ENCODE results near the gene BST2. TPM values are rescaled to one million over a fixed set of nuclear protein-coding genes. Genes with fewer than 3 reads are reported as not detected.

The BST2 gene
- polyA plus RNA-seq, 4 donors, result 103 to 178 (median 119) TPM

DNA sequence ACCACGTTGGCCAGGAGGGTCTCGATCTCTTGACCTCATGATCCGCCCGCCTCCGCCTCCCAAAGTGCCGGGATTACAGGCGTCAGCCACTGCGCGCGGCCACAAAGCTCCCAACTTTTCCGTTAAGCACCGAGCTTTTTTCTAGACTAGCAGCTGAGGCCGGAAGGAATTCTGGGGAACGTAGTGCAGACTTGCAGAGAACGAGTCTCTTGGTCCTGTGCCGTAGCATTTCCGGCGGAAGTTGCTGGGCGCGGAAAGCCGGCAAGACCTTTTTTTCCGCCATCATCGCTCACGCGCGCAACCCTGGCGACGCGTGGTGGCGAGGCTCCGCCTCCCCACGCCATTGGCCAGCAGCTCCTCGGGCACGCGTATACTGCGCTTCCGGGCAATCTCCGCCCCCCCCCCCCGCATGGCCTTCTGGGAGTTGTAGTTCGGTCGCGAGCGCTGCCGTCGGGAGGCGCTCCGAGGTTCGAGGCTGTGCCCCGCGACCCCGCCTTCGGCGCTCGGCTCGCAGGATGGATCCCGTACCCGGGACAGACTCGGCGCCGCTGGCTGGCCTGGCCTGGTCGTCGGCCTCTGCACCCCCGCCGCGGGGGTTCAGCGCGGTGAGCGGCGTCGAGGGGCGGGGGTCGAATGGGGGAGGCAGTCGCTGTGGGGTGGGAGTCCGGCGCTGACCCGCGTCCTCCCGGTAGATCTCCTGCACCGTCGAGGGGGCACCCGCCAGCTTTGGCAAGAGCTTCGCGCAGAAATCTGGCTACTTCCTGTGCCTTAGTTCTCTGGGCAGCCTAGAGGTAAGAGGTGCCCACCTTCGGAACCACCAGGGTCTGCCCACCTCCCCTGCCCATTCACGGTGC, 14.4 kb upstream of the BST2 start, which contains the start of gene MVB12A:
Gene MVB12A (plus strand): TSS at position 427 of the 854 bp plus-strand sequence. CDS start 89 bp downstream, at position 516.
- peak; percentile 95 to 99 (median 98) for DNase-seq (ENCODE audit: low read depth in 4 of 4, low spot score in 2 of 4)

DNA sequence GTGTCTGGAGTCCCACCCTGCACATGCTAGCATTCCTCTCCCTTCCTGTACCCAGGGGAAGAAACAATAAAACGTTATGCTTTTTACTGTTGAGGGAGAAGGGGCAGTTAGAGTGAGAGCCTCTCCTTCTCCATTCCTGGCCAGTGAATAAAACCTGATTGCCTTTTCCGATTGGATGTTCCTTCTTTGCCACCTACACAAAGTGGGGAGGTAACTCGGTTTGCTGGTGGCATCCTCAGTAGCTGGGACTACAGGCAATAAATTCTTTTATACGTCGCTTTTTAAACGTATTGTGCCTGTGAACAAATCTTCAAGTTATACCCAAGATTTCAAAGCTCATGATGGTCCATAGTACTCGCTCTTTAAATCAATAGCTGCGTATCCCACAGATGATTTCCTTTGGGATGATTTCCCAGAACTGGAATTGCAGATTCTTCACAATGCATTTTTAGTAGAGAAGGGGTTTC, 13.8 kb upstream of the BST2 start:
- DNase-seq (ENCODE audit: low read depth in 4 of 4, low spot score in 2 of 4), result no peak

GRCh38 chr19:17418710-17419109, 13.3 kb upstream of the BST2 start:
- no peak for DNase-seq (ENCODE audit: low read depth in 4 of 4, low spot score in 2 of 4)

- DNase-seq (ENCODE audit: low read depth in 4 of 4, low spot score in 2 of 4), result no peak
Observed at GRCh38 chr19:17415121-17415520, 9.7 kb upstream of the BST2 start.

- no peak for DNase-seq (ENCODE audit: low read depth in 4 of 4, low spot score in 2 of 4)
Observed at GRCh38 chr19:17414097-17414496, 8.7 kb upstream of the BST2 start.

- DNase-seq (ENCODE audit: low read depth in 4 of 4, low spot score in 2 of 4), result no peak
Observed at GRCh38 chr19:17411801-17412200, 6.4 kb upstream of the BST2 start.

DNA sequence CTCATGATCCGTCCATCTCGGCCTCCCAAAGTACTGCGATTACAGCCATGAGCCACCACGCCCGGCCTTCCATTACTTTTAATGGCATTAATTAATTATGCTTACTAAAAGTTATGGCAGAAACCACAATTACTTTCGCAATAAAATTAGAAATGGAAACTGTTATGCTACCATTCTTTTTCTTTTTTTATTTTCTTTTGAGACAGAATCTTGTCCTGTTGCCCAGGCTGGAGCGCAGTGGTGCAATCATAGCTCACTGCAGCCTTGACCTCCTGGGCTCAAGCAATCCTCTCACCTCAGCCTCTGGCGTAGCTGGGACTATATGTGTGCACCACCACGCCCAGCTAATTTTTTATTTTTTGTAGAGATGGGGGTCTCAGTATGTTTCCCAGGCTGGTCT, 4.6 kb upstream of the BST2 start:
- no peak for DNase-seq (ENCODE audit: low read depth in 4 of 4, low spot score in 2 of 4)

GRCh38 chr19:17406887-17407196, 1.4 kb upstream of the BST2 start:
- DNase-seq (ENCODE audit: low read depth in 4 of 4, low spot score in 2 of 4), result no peak

DNA sequence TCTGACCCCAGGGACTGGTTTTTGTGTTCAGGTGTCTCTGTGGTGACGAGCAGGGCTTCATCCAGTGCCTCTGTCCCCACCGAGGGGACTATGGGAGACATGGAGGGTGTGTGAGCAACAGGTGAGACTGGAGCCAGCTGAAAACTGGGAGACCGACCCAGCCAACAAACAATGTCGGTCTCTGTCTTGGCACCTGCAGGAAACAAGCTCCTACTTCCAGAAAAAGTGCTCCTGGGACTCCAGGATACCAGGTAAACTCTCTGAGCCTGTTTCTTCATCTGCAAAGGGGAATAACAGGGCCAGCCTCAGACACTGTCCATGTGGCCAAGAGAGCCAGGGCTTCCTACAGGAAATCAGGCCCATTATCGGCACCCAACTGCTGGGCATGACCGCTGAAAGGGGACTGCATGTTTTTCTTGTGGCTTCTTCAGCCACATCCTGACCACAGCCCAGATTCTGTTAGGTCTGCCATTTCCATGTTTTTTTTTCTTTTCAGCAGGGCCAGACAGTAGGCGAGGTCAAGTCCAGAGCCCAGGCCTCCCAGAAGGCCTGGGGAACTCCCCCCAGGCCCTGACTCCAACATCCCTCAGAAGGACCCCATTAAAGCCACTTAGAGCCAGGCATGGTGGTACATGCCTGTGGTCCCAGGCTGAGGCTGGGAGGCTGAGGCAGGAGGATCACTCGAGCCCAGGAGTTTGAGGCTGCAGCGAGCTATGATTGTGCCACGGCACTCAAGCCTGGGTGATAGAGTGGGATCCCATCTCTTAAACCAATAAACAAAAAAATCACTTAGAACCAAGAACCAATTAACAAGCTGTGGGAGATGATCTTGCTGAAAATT, 836 bp upstream of the BST2 start:
- DNase-seq (ENCODE audit: low read depth in 4 of 4, low spot score in 2 of 4), result no peak

GRCh38 chr19:17404621-17405249, 695 bp downstream of the BST2 start:
- DNase-seq (ENCODE audit: low read depth in 4 of 4, low spot score in 2 of 4), result no peak

DNA sequence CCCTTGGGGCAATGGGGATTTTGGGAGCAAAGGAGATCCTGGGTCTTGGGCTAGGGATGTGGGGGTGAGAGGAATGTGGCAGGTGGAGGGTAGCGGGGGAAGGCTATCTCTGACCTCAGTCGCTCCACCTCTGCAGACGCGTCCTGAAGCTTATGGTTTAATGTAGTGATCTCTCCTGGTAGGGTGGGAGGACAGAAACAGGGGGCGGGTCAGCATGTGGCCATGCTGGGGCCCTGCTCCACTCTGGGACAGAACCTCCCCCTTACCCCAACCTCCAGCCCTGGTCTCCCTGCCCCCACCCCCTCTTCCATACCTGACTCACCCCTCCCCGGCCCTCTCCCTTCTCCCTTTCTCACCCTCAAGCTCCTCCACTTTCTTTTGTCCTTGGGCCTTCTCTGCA, 1.4 kb downstream of the BST2 start:
- DNase-seq (ENCODE audit: low read depth in 4 of 4, low spot score in 2 of 4), result no peak

DNA sequence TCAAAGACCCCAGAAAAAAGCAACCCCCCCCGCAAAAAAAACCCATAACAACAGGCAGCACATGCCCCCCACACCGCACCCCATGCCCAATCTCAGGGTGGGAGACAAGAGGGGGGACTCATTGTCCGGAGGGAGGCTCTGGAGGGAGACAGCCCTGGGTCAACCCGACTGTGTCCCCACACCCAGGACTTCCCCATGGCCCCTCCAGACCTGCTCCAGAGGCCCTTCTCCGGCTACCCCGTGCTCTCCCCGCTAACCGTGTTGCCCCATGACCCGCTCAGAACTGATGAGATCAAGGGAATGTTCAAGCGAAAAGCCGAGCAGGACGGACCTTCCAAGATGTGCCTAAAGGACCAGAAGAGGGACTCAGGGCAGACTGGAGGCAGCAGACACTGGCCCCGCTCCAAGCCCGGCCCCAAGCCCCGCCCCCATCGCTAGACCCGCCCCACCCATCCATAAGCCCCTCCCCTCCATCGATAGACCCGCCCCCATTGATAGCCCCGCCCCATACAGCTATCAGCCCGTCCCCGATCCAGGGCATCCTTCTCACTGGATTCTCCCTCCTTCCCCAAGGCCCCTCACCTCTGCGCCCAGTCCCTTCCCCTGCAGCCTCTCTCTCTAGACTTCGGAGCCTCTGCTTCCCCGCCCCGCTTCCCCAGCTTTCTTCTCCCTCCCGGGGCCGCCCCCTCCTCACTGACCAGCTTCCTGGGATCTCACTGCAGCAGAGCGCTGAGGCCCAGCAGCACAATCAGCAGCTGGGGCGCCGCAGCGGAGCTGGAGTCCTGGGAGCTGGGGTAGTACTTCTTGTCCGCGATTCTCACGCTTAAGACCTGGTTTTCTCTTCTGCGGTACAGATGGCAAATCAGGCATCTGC, 2.2 kb downstream of the BST2 start:
- DNase-seq (ENCODE audit: low read depth in 4 of 4, low spot score in 2 of 4), result no peak

DNA sequence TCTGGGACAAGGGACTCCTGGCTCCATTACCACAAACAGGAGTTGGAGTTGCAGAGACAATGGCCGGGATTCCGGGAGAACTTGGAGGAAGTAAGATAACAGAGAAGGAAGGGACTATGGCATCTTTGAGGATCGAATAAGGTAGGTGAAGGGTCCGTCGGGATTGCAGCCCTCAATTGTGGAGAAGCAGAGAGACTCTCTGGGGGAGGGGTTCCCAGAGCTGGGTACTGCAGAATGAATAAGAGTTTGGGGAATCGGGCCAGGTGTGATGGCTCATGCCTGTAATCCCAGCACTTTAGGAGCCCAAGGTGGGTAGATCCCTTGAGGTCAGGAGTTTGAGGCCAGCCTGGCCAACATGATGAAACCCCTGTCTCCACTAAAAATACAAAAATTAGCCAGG, 3.8 kb downstream of the BST2 start:
- no peak for DNase-seq (ENCODE audit: low read depth in 4 of 4, low spot score in 2 of 4)

DNA sequence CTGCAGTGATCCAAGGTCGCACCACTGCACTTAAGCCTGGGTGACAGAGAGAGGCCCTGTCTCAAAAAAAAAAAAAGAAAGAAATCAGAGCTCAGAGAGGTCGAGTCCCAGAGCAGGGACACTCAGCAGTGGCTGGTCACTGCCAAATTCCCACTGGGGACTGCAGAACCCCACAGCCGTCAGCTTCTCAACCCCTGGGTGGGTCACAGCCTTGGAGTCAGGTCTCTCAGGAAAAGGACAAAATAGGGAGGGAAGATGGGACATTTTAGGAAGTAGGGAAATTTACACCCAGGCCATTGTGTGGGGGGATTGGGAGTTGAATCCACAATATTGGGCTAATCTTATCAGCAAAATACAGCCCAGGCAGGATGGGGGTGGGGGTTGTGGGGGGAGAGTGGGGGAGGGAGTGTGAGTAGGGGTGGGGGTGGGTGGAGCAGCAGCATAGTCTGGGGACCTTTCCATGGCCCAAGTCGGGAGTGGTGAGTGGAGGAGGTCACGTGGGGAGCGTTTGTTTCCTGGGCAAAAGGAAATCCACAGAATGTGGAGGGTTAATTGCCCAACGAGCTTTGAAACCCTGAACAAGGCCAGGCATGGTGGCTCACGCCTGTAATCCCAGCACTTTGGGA, 6.4 kb downstream of the BST2 start:
- no peak for DNase-seq (ENCODE audit: low read depth in 4 of 4, low spot score in 2 of 4)

DNA sequence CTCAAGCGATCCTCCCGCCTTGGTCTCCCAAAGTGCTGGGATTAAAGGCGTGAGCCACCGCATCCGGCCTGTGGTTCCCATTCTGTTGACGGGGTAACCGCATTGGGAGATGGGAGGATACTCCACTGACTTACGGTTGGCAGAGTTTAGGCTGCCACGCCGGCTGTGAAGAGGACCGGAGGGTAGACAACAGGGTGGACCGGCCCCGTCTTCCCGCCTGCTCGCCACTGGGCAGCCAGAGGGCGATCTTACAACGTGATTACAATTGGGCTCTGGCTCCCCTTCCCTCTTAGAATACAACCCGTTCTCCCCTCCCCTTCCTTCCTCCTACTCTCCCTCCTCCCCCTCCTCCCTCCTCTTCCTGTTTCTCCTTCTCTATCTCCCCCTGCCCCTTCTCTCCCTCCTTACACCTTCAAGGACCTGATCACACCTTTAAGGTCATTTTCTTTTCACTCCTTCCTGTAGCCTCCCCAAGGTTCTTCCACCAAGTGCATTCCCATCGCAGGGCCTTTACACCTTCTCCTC, 10.5 kb downstream of the BST2 start:
- DNase-seq (ENCODE audit: low read depth in 4 of 4, low spot score in 2 of 4), result no peak

- no peak for DNase-seq (ENCODE audit: low read depth in 4 of 4, low spot score in 2 of 4)
Observed at GRCh38 chr19:17393914-17394313, 11.5 kb downstream of the BST2 start, which contains the start of gene CCDC194. Gene CCDC194 (minus strand): TSS chr19:17394196. CDS start chr19:17394158, 38 bp downstream.

- DNase-seq (ENCODE audit: low read depth in 4 of 4, low spot score in 2 of 4), result no peak
Observed at GRCh38 chr19:17393002-17393401, 12.4 kb downstream of the BST2 start.

DNA sequence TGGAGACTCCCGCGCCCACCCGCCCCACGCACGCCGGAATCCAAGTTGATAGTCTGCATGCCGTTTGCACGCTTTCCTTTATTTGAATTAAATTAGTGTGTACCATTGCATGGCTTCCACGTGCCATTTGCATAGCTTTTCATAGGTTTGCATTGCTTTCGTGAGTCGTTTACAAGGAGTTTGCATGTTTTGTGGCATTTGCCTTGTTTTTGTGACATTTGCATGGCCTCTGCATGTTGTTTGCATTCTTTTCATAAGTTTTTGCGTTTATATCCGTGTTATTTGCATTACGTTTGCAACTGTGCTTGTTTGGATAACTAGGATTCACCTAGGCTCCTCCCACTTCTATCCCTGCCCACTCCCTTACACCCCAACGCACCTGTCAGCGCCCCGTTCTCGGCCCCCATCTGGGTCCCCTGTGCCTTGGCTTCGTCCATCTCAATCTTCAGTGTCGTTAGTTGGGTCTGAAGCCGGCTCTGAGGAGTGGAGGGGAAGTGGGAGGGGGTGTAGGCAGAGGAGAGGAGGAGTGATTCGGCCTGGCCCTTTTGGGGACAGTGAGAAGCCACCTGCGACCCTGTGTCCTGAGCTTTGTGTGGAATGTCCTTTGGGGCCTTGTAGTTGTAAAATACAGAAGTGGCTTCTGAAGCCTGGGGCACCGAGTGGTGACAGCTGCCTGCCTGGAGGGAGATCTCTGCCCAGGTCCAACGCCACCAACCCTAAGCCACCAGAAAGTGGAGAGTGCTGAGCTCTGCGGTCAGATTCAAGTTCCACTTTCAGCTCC, 13.9 kb downstream of the BST2 start:
- DNase-seq (ENCODE audit: low read depth in 4 of 4, low spot score in 2 of 4), result no peak
